Measurements from ENCODE around the gene TBX20.
"Not testable (repeated sequence)": the region's sequence is repeated elsewhere in the genome, so short reads cannot be mapped to it uniquely, and the experiment has no call there.

GRCh38 chr7:35167658-35168057 is 86.2 kb downstream of the TBX20 start:
- TF ChIP-seq PCBP2 (IDR thresholded peaks at IDR 0.05; ENCODE audit: low read depth, low read length, poor library complexity, severe bottlenecking); KLF13 (tag; IDR thresholded peaks at IDR 0.05; ENCODE audit: borderline replicate concordance, low read depth); EZH2 (IDR thresholded peaks at IDR 0.05; ENCODE audit: borderline replicate concordance, low read depth, low read length); E2F6 (IDR thresholded peaks at IDR 0.05; ENCODE audit: borderline replicate concordance in 1 of 2, extremely low read depth in 1 of 2, insufficient read depth in 1 of 2, insufficient read length in 1 of 2, low read depth in 1 of 2, low read length in 1 of 2, poor library complexity in 1 of 2, severe bottlenecking in 1 of 2); MTA1 (IDR thresholded peaks at IDR 0.05; ENCODE audit: borderline replicate concordance); ZNF140 (CRISPR knock-in tag; IDR thresholded peaks at IDR 0.05); SP2 (IDR thresholded peaks at IDR 0.05; ENCODE audit: extremely low read depth, low read depth, low read length, poor library complexity, severe bottlenecking); ZNF282 (CRISPR knock-in tag; IDR thresholded peaks at IDR 0.05); SREBF2 (CRISPR knock-in tag; IDR thresholded peaks at IDR 0.05): not testable (repeated sequence)

Data from K562 (cell line).